Activated CD4-positive, CD25-positive, alpha-beta regulatory T cell (primary cell): ENCODE measurements around the gene XPNPEP3.
"Not testable (repeated sequence)": the region's sequence is repeated elsewhere in the genome, so short reads cannot be mapped to it uniquely, and the experiment has no call there.

Source experiments
- DNase-seq, 4 experiments: peaks; one replicate each; lab custom pipeline; 2025; lab: John Stamatoyannopoulos, UW

The XPNPEP3 gene

GRCh38 chr22:40856513-40857308 is at the start of gene XPNPEP3, which contains the start of gene ST13:
Gene XPNPEP3 (plus strand): TSS chr22:40857148. CDS start chr22:40857182, 34 bp downstream.
Gene ST13 (minus strand): TSS chr22:40856639. CDS start chr22:40856540, 99 bp downstream.
- peak; percentile 92 to 97 (median 94) for DNase-seq

- DNase-seq, result no peak
Observed at GRCh38 chr22:40808018-40808841, 48.7 kb upstream of the XPNPEP3 start.

DNA sequence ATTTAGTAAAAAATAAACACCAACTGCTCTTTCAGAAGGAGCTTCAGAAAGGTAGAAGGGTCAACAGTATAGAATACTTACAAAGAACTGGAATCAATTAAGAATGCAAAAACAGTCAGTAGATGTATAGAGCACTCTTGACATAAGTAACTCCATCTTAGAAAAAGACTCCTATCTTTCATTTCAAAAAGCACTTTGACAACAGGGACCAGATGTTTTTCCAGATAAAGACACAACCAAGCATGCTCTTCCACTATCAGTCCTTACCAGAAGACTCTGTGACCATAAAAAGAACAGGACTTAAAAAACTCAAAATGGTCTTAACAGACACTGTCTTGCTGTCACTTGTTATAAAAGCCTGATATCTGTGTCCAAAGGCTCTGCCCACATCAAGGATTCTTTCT is 43.0 kb upstream of the XPNPEP3 start:
- DNase-seq, result no peak

- no peak for DNase-seq
Observed at GRCh38 chr22:40817737-40818136, 39.2 kb upstream of the XPNPEP3 start.

DNA sequence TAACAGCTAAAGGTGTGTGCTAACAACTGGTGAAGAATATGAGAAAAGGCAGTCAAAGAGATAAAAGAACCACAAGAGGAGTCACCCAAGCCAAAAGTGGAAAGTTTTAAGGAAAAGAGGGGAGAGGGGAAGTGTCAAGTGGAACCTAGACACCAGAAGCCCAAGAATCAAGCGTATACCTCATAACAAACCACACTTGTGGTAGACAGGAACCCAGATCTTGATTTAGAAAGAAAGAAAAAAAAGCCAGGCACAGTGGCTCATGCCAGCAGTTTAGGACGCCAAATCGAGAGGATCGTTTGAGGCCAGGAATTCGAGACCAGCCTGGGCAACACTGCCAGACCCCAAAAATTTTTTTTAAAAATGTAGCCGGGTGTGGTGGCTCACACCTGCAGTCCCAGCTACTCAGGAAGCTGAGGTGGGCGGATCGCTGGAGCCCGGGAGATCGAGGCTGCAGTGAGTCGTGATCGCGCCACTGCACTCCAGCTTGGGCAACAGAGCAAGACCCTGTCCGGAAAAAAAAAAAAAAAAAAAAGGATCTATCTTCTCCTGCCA is 38.7 kb upstream of the XPNPEP3 start:
- DNase-seq, result no peak

DNA sequence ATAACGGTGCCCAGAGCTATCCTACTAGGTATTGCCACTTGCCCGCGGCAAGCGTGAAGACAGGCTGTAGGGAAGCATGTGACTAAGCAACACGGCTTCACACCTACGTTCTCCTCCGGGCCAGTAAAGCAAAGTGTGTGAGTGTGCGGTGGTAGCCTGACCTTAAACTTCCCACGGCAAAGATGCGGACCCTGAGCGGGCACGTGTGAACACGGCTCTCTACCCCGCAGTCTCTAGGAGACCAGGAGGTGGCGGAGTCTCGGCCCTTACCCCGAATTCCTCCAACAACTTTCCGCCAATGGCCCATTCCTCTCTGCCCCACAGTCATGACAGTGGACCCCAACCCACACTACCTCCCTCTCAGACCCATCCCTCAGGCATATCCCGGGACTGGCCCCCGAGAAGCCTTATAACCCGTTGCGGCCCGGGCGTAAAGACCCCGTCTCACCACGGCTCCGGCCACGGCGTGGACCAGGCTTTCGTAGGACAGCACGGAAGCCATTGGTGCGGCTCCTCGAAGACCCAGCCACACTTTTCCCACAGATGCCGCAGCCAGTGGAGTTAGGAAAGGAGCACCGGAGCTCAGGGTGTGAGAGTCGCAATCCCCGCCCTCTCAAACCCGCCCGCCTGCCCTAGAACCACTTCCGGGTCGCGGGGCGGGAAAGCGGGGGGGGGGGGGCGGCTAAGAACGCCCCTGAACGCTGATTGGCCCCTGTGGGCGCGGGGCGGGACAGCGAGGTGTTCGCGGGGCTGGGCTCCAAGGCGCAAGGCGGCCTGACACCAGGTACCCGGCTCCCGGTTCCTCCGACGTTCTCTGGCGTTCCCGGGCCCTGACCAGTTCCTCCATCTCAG is 38.0 kb upstream of the XPNPEP3 start, which contains the start of gene SLC25A17:
TSS of gene SLC25A17 (minus strand) at position 600 of the 852 bp plus-strand sequence. CDS start at position 502, 98 bp downstream.
- DNase-seq, result peak; percentile 82 to 83 (median 82)

DNA sequence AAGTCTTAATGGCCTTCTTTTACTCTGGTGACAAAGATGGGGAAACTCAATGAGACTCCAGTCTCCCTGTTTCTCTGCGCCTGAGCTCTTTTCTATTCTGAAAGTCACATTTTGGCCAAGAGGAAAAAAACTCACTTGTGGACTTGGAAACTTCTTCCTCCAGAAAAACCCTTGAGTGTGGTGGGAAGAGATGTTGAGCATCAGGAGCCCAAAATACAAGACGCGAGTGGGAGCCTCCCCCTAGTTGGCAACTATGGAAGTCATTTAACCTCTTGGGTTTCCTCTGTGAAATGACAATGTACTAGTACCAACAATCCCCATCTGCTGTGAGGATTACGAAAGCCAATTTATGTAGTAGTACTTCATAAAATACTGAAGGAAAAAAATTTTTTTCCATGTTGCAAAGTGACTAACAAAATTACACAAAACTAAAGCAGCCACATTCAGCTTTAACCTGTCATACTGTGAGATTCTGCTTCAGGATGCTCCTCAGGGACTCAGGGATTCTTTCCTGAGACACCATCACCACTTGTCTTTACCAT is 37.3 kb upstream of the XPNPEP3 start:
- no peak for DNase-seq

GRCh38 chr22:40823426-40823825 is 33.5 kb upstream of the XPNPEP3 start:
- DNase-seq, result no peak

DNA sequence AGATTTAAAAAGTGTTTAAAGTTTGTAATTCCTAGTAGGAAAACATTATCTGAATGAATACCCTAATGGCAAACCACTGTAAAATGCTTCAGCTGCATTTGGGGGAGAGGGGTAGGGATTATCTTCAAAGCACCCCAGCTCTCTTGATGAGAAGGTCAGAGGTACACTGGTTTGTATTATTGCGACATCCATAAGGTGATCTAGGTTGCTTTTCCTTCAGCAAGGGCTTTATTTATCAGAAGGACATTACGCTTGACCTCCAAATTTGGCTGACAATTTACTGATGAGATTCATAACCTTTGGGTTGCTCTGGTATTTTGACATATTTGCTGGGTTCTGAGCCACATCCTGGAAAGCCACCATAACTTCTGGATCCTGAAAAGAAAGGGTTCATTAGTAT is 30.7 kb upstream of the XPNPEP3 start:
- not testable (repeated sequence) for DNase-seq

GRCh38 chr22:40826984-40827741 is 29.8 kb upstream of the XPNPEP3 start:
- no peak for DNase-seq

DNA sequence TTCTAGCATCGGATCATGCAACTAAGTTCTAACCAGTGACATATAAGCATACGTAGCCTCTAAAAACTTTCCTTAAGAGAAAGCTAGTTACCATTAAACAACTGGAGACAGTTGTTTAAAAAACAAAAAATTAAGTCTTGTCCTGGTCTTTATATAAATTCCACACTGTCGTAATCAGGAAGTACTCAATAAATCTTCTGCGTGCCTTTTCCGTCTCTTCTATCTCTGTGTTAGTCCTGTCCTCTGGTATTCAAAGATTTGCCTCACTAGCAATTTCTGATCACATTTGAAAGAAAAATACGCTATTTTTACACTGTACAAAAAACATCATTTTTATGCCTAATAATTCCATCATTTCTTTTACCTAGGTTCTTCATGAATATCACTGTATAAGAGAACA is 27.8 kb upstream of the XPNPEP3 start:
- no peak for DNase-seq

DNA sequence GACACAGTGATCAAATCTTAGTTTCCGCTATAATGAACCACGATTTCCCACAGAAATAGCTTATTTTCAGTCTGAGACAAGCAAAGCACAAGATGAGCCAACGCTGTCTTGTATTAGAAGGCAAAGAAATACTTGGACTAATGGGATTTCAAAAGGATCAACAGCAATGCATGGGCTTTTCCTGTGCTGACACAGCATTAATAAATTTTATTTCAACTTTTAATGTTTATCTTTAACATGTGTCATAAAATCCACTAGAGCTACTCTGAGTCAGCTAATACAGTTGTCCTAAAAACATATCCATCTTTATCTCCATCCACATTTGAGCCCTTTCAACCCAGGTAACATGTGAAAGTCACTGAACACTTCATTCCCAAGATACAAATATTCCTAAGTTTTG is 22.3 kb upstream of the XPNPEP3 start:
- no peak for DNase-seq

DNA sequence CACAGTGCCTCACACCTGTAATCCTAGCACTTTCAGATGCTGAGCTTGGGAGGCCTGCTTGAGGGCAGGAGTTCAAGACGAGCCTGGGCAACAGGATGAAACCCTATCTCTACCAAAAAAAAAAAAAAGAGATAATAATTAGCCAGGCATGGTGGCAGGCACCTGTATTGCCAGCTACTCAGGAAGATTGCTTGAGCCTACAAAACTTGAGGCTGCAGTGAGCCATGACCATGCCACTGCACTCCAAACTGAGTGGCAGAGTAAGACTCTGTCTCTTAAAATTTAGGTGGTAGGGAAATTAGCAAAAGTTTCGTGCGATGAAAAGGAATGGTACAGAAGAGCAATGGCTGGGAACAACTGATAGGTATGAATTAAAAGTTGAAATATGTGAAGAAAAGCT is 18.5 kb upstream of the XPNPEP3 start:
- no peak for DNase-seq

- no peak for DNase-seq
Observed at GRCh38 chr22:40844951-40845350, 12.0 kb upstream of the XPNPEP3 start.

- DNase-seq, result not testable (repeated sequence)
Observed at GRCh38 chr22:40845816-40846215, 11.1 kb upstream of the XPNPEP3 start.

GRCh38 chr22:40853333-40853732 is 3.6 kb upstream of the XPNPEP3 start:
- DNase-seq, result no peak

DNA sequence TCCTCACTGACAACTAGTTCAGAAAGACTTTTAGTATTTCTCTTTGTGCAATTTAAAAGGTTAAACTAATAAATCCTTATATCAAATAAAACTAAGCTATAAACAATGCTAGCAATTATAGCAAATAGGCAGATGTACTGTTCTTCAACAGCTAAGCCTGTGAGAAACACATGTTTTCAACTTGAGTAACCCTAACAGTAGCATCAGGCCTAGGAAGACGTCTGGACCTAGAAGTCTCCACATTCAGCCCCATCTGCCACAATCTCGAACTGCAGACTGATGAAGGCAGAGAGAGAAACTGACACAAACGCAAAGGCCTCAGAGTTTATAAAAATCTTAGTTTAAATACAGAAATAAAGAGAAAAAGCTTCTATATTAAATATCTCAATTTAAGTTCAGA is 3.0 kb upstream of the XPNPEP3 start:
- DNase-seq, result no peak

DNA sequence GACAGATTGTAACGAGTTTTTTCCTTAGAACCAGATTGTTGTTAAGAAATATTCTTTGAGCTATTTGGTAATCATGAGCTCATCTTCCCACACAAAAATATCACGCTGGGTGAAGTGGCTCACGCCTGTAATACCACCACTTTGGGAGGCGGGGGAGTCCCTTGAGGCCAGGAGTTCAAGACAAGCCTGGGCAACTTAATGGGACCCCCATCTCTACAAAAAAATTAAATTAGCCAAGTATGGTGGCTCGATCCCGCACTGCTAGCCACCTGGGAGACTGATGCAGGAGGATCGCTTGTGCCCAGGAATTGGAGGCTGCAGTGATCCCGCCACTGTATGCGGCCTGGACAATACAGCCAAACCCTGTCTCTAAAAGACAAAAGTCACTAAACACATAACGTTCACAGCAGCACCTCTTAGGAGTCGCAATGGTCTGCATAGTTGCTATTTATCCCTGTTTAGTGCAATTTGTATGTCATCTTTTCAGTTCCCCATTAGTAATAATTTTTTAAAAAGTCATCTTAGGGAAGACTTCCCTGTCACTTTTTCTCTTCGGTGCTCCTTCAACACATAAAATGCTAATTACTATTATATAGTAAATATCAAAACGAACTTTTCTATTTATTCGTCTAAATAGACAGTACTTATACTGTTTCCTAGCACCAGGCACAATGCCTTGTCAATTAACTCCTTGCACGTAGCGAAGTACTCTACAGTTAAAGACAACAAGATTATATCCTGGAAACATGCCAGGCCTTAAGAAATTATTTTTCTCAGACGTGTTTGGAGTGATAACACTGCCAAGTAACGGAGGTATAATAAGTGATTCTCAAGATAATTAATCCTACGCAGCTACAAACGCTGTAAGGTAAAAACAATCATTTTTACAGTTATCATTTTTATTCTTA is 1.6 kb upstream of the XPNPEP3 start:
- no peak for DNase-seq

GRCh38 chr22:40855979-40856512 is 902 bp upstream of the XPNPEP3 start:
- DNase-seq, result peak in 1 of 4 experiments; percentile 30
